PC-9 (cell line): ENCODE results near the gene SMARCC2. TPM values are rescaled to one million over a fixed set of nuclear protein-coding genes. Genes with fewer than 3 reads are reported as not detected.

ENCODE experiments used
- BruUV-seq: library from RNA; stranded (reverse); fragments of 400-500 nt; replicated peaks from 2 replicates; lab custom pipeline; 2021; lab: Mats Ljungman, UMichigan
- CTCF ChIA-PET: fragments of 300-600 bp; sonication (Branson Sonifier 250); formaldehyde crosslinking; loops from one replicate; lab custom pipeline; 2022; ENCODE audit warnings: antibody characterized with exemption; lab: Charles Lee
- POLR2A ChIA-PET: fragments of 300-600 bp; sonication (Branson Sonifier 250); formaldehyde crosslinking; loops from one replicate; lab custom pipeline; 2022; ENCODE audit warnings: antibody characterized with exemption; ENCODE audit not compliant: unreplicated experiment; lab: Charles Lee
- DNase-seq, 2 experiments: peaks; one replicate each; pipeline versions ENCODE4 v3.0.0 to v3.0.0-alpha.2; 2015 to 2022; ENCODE audit warnings: mixed read lengths in 1 of 2
- H2AFZ ChIP-seq: fragments of 200-600 bp; sonication (generic); 2 replicates; pipeline ENCODE4 v1.8.1; 2017; ENCODE audit warnings: antibody characterized with exemption
- H3F3A ChIP-seq: fragments of 200-600 bp; sonication (generic); 2 replicates; pipeline ENCODE4 v1.8.1; 2017; ENCODE audit warnings: antibody characterized with exemption, mild to moderate bottlenecking, low read depth; ENCODE audit not compliant: insufficient read depth
- H3K27ac ChIP-seq: fragments of 200-600 bp; sonication (generic); 2 replicates; pipeline ENCODE4 v1.6.1; 2016; ENCODE audit warnings: mixed run types
- H3K27me3 ChIP-seq: fragments of 200-600 bp; sonication (generic); 2 replicates; pipeline ENCODE4 v1.6.1; 2016; ENCODE audit warnings: low read depth, mixed run types; ENCODE audit not compliant: insufficient read depth
- H3K36me3 ChIP-seq: fragments of 200-600 bp; sonication (generic); 2 replicates; pipeline ENCODE4 v1.6.1; 2016; ENCODE audit warnings: low read depth, mixed run types
- H3K4me1 ChIP-seq: fragments of 200-600 bp; sonication (generic); replicated peaks from 2 replicates; pipeline ENCODE4 v1.6.1; 2016; ENCODE audit warnings: mixed run types; ENCODE audit not compliant: insufficient read depth
- H3K4me2 ChIP-seq: fragments of 200-600 bp; sonication (generic); 2 replicates; pipeline ENCODE4 v1.6.1; 2017; ENCODE audit warnings: mixed run types
- H3K4me3 ChIP-seq: fragments of 200-600 bp; sonication (generic); 2 replicates; pipeline ENCODE4 v1.6.1; 2016; ENCODE audit warnings: mixed run types
- H3K79me2 ChIP-seq: fragments of 200-600 bp; sonication (generic); 2 replicates; pipeline ENCODE4 v1.6.1; 2017; ENCODE audit warnings: low read depth, mixed run types
- H3K9me2 ChIP-seq: fragments of 200-600 bp; sonication (generic); 2 replicates; pipeline ENCODE4 v1.8.1; 2017; ENCODE audit warnings: mild to moderate bottlenecking; ENCODE audit not compliant: insufficient read depth
- H3K9me3 ChIP-seq: fragments of 200-600 bp; sonication (generic); 2 replicates; pipeline ENCODE4 v1.8.1; 2016; ENCODE audit warnings: low read depth; ENCODE audit not compliant: insufficient read depth
- H4K20me1 ChIP-seq: fragments of 200-600 bp; sonication (generic); 2 replicates; pipeline ENCODE4 v1.8.1; 2017; ENCODE audit not compliant: insufficient read depth
- EZH2 ChIP-seq: fragments of 200-600 bp; sonication (generic); IDR thresholded peaks from 2 replicates; pipeline ENCODE4 v1.8.0; 2017; ENCODE audit warnings: antibody characterized with exemption, low read depth
- intact Hi-C: fragments of 100-400 bp; cut with micrococcal nuclease; formaldehyde crosslinking; loops from one replicate; pipeline ENCODE4 v1.10.0; 2022; ENCODE audit not compliant: unreplicated experiment
- total RNA-seq: library from RNA; stranded (reverse); gene quantifications from 2 replicates; pipeline ENCODE4 v1.2.3, GENCODE V29; 2021
- TF ChIP-seq, protein P1 (sequence below): fragments of 200-600 bp; sonication (generic); conservative IDR thresholded peaks from 2 replicates; pipeline ENCODE4 v1.6.1; 2017; ENCODE audit warnings: mixed run types, antibody characterized with exemption, mild to moderate bottlenecking, moderate library complexity

Gene SMARCC2
- total RNA-seq, 1 experiment from 2014 or later, result 86.4 TPM

DNA sequence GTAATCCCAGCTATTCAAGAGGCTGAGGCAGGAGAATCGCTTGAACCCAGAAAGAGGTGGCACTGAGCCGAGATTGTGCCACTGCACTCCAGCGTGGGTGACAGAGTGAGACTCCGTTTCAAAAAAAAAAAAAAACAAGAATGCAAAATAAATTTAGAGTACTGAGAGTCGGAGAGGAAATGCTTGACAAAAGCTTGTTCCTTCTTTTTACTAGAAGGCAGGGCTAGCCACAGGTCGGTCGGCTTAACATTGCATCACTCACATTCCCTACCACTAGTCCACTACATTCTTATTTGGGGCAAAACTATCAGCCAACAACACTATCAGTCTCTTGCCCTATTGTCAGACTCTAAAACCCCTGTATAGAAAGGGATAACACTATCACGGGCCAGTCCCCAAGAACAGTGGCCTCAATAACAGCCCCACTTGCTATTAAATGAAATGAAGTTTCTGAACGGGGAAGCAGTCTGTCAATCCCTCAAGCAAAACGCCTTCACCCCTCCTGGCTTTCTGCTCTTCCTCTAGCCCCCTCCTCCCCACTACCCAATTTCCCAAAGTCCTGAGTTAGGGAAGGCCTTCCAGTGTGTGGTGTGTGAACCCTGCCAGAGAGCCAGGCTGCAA is 31.4 kb upstream of the SMARCC2 start:
- Histone ChIP-seq H3K36me3 (no peaks in the 10 kb centered on the region), H4K20me1 (no peaks in the 10 kb centered on the region), H3F3A (peaks cover 27% of the 10 kb centered on the region; the same call in 1 of the 2 replicates), H3K4me3 (peak overlapping the region; percentile 88), H2AFZ (peak overlapping the region; percentile 82), H3K27ac (peak overlapping the region; percentile 64), H3K9me3 (no peaks in the 10 kb centered on the region), H3K79me2 (peaks cover 24% of the 10 kb centered on the region), H3K27me3 (no peaks in the 10 kb centered on the region), H3K9me2 (no peaks in the 10 kb centered on the region), H3K4me1 (peaks cover 27% of the 10 kb centered on the region), H3K4me2 (peak overlapping the region; percentile 87)
- DNase-seq, result no peak
- TF ChIP-seq, protein P1, sequence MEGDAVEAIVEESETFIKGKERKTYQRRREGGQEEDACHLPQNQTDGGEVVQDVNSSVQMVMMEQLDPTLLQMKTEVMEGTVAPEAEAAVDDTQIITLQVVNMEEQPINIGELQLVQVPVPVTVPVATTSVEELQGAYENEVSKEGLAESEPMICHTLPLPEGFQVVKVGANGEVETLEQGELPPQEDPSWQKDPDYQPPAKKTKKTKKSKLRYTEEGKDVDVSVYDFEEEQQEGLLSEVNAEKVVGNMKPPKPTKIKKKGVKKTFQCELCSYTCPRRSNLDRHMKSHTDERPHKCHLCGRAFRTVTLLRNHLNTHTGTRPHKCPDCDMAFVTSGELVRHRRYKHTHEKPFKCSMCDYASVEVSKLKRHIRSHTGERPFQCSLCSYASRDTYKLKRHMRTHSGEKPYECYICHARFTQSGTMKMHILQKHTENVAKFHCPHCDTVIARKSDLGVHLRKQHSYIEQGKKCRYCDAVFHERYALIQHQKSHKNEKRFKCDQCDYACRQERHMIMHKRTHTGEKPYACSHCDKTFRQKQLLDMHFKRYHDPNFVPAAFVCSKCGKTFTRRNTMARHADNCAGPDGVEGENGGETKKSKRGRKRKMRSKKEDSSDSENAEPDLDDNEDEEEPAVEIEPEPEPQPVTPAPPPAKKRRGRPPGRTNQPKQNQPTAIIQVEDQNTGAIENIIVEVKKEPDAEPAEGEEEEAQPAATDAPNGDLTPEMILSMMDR, result no peak
- TF ChIP-seq EZH2, result no peak
- TSS peak; percentile 69 for BruUV-seq
- ChIA-PET POLR2A (interaction anchor here (0.6 kb wide), 2 partner anchors 47 to 244 kb away, joined by 3 to 23 read pairs; no protein-coding TSS in a partner anchor), CTCF (interaction anchor here (0.6 to 1.3 kb wide), 6 partner anchors 28 to 948 kb away, joined by 3 to 5 read pairs (median 3); no protein-coding TSS in a partner anchor)
- intact Hi-C loops, result loop anchor here (1.0 to 5.0 kb wide), 2 partner anchors 23 to 178 kb away; partner anchors contain the start of gene RPS26

DNA sequence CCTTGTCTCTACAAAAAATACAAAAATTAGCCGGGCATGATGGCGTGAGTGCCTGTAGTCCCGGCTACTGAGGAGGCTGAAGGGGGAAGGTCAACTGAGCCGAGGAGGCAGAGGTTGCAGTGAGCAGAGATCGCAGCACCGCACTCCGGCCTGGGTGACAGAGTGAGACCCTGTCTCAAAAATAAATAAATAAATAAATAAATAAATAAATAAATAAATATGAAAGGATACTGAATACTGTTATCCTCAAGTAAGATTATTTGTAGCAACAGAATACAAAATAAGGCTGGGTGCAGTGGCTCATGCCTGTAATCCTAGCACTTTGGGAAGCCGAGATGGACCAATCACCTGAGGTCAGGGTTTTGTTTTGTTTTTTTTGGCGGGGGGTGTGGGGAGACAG is 30.6 kb upstream of the SMARCC2 start:
- ChIA-PET CTCF (interaction anchor here (0.7 kb wide), 2 partner anchors 61 to 70 kb away, joined by 3 to 5 read pairs; no protein-coding TSS in a partner anchor), POLR2A (no interaction called here)
- Histone ChIP-seq H3K4me2 (peak overlapping the region; percentile 87), H3K4me3 (peak overlapping the region; percentile 88; the same call in 1 of the 2 replicates), H3K9me3 (no peaks in the 10 kb centered on the region), H3F3A (peaks cover 27% of the 10 kb centered on the region; the same call in 1 of the 2 replicates), H3K27ac (no peak overlapping the region), H3K9me2 (no peaks in the 10 kb centered on the region), H2AFZ (no peak overlapping the region), H3K79me2 (peaks cover 24% of the 10 kb centered on the region), H3K27me3 (no peaks in the 10 kb centered on the region), H4K20me1 (no peaks in the 10 kb centered on the region), H3K4me1 (peaks cover 22% of the 10 kb centered on the region), H3K36me3 (0 out of 2 replicates have a peak, but pooled peaks cover 4% of the 10 kb centered on the region)
- DNase-seq, result no peak
- BruUV-seq, result no TSS peak
- intact Hi-C loops, result loop anchor here (5.0 kb wide), 1 partner anchor 178 kb away; the partner anchor contains the start of gene RPS26
- TF ChIP-seq EZH2, result no peak
- TF ChIP-seq, protein P1, result no peak

DNA sequence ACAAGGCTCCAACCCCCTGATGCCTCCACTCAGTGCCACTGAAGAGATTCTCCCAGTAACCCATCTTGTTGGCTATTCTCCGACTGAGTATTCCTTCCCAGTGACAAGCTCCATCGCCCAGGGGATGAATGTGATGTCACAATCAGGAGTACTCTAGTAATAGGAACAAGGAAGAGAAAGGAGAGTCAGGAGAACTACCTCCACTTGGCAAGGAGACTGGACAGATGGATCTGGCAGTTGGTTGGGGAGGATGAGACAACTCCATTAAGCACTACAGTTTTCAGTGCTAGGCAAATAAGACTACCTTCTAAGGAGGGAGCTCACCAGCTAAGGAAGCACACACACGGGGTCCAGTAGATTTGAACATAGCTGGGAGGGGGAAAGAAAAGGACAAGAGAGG is 27.2 kb upstream of the SMARCC2 start:
- CTCF ChIA-PET, result interaction anchor here (0.6 kb wide), 1 partner anchor 55 kb away, joined by 5 read pairs; no protein-coding TSS in a partner anchor
- TF ChIP-seq, protein P1, result no peak
- no peak for TF ChIP-seq EZH2
- Histone ChIP-seq H3K4me3 (no peak overlapping the region), H3K4me2 (no peak overlapping the region), H2AFZ (no peak overlapping the region), H3K27me3 (no peaks in the 10 kb centered on the region), H3K9me3 (no peaks in the 10 kb centered on the region), H3F3A (peaks cover 15% of the 10 kb centered on the region; the same call in 1 of the 2 replicates), H3K9me2 (no peaks in the 10 kb centered on the region), H3K79me2 (peaks cover 24% of the 10 kb centered on the region), H3K27ac (no peak overlapping the region), H4K20me1 (no peaks in the 10 kb centered on the region), H3K4me1 (peaks cover 6% of the 10 kb centered on the region; the same call in 1 of the 2 replicates), H3K36me3 (peaks cover 19% of the 10 kb centered on the region)
- DNase-seq, result no peak
- no TSS peak for BruUV-seq
- intact Hi-C loops, result no loop called here
- POLR2A ChIA-PET, result no interaction called here
